OCI-LY7 (cell line): Measurements from ENCODE around the gene COG7. TPM values are rescaled to one million over a fixed set of nuclear protein-coding genes. Genes with fewer than 3 reads are reported as not detected.

Source experiments
- BruUV-seq: library from RNA; stranded (reverse); fragments of 400-500 nt; replicated peaks from 2 replicates; lab custom pipeline; 2021; lab: Mats Ljungman, UMichigan
- CTCF ChIA-PET: fragments of 300-600 bp; sonication (Branson Sonifier 250); formaldehyde crosslinking; loops from one replicate; lab custom pipeline; 2022; ENCODE audit warnings: antibody characterized with exemption; ENCODE audit not compliant: unreplicated experiment; lab: Charles Lee
- POLR2A ChIA-PET: fragments of 300-600 bp; sonication (Branson Sonifier 250); formaldehyde crosslinking; loops from one replicate; lab custom pipeline; 2022; ENCODE audit warnings: antibody characterized with exemption; lab: Charles Lee
- DNase-seq: peaks from one replicate; pipeline ENCODE4 v3.0.0-alpha.2; 2015; ENCODE audit warnings: low spot score
- H2AFZ ChIP-seq: fragments of 200-600 bp; sonication (generic), shearing (Covaris generic); 2 replicates; pipeline ENCODE4 v1.6.1; 2014; ENCODE audit warnings: mild to moderate bottlenecking, antibody characterized with exemption, low read length, moderate library complexity
- H3K27ac ChIP-seq: fragments of 200-600 bp; sonication (generic); 2 replicates; pipeline ENCODE4 v1.5.1; 2014; ENCODE audit warnings: mixed run types, low read depth, mild to moderate bottlenecking, moderate library complexity, low read length, inconsistent platforms; ENCODE audit not compliant: poor library complexity, severe bottlenecking
- H3K36me3 ChIP-seq: fragments of 200-600 bp; sonication (generic); 2 replicates; pipeline ENCODE4 v1.6.1; 2014; ENCODE audit warnings: mild to moderate bottlenecking, antibody characterized with exemption, low read length, moderate library complexity, mixed read lengths; ENCODE audit not compliant: insufficient read depth
- H3K4me1 ChIP-seq: fragments of 200-600 bp; sonication (generic); 2 replicates; pipeline ENCODE4 v1.5.1; 2014; ENCODE audit warnings: mild to moderate bottlenecking, low read length; ENCODE audit not compliant: insufficient read depth, poor library complexity, severe bottlenecking
- H3K4me2 ChIP-seq: fragments of 200-600 bp; sonication (generic); 2 replicates; pipeline ENCODE4 v1.6.1; 2014; ENCODE audit warnings: mild to moderate bottlenecking, low read length
- H3K4me3 ChIP-seq: fragments of 200-600 bp; sonication (generic); 2 replicates; pipeline ENCODE4 v1.5.1; 2014; ENCODE audit warnings: mild to moderate bottlenecking, low read depth, low read length; ENCODE audit not compliant: poor library complexity, severe bottlenecking
- H3K79me2 ChIP-seq: fragments of 200-600 bp; sonication (generic); 2 replicates; pipeline ENCODE4 v1.6.1; 2016; ENCODE audit warnings: low read depth, mild to moderate bottlenecking, low read length, moderate library complexity, mixed read lengths; ENCODE audit not compliant: insufficient read depth
- H3K9me2 ChIP-seq: fragments of 200-600 bp; sonication (generic); 2 replicates; pipeline ENCODE4 v1.6.1; 2016; ENCODE audit warnings: mild to moderate bottlenecking, low read length, mixed read lengths; ENCODE audit not compliant: insufficient read depth
- H3K9me3 ChIP-seq: fragments of 200-600 bp; sonication (generic); 2 replicates; pipeline ENCODE4 v1.6.1; 2014; ENCODE audit warnings: mild to moderate bottlenecking, mixed run types, low read length, mixed read lengths
- H4K20me1 ChIP-seq: fragments of 200-600 bp; sonication (generic); 2 replicates; pipeline ENCODE4 v1.6.1; 2014; ENCODE audit warnings: mild to moderate bottlenecking, antibody characterized with exemption, low read length, moderate library complexity, mixed read lengths; ENCODE audit not compliant: insufficient read depth
- CTCF ChIP-seq: fragments of 200-600 bp; sonication (generic); conservative IDR thresholded peaks from 2 replicates; pipeline ENCODE4 v1.5.1; 2014; ENCODE audit warnings: mild to moderate bottlenecking, antibody characterized with exemption, low read length, moderate library complexity, mixed read lengths
- EZH2phosphoT487 ChIP-seq: fragments of 200-600 bp; sonication (generic); IDR thresholded peaks from 2 replicates; pipeline ENCODE4 v1.6.1; 2018; ENCODE audit warnings: low read depth, borderline replicate concordance, mild to moderate bottlenecking, mixed run types, antibody characterized with exemption, low read length, moderate library complexity, mixed read lengths
- intact Hi-C: fragments of 100-400 bp; cut with micrococcal nuclease; formaldehyde crosslinking; loops from one replicate; pipeline ENCODE4 v1.10.0; 2022; ENCODE audit not compliant: unreplicated experiment
- total RNA-seq, 2 experiments: library from RNA; depleted of rRNA in 1 of 2; stranded (reverse); fragments of >200 nt in 1 of 2; shearing (Covaris generic) in 1 of 2; gene quantifications; 2 replicates each; pipeline ENCODE4 v1.2.3, GENCODE V29; 2014 to 2022

COG7 gene
- total RNA-seq, 2 experiments from 2014 or later: 11.4 to 21.0 TPM

- Histone ChIP-seq H3K9me3 (no peaks in the 10 kb centered on the region), H3K4me3 (no peak overlapping the region), H3K36me3 (no peaks in the 10 kb centered on the region), H3K27ac (no peak overlapping the region), H3K79me2 (no peaks in the 10 kb centered on the region), H3K4me2 (no peak overlapping the region), H3K4me1 (no peaks in the 10 kb centered on the region), H3K9me2 (no peaks in the 10 kb centered on the region), H4K20me1 (no peaks in the 10 kb centered on the region), H2AFZ (no peak overlapping the region)
- ChIA-PET POLR2A (interaction anchor here (1.9 kb wide), 1 partner anchor 14 kb away, joined by 8 read pairs; no protein-coding TSS in a partner anchor), CTCF (no interaction called here)
- no peak for DNase-seq
- TF ChIP-seq CTCF (no peak), EZH2phosphoT487 (no peak)
- intact Hi-C loops: no loop called here
- no TSS peak for BruUV-seq
These were observed 101.6 kb downstream of the COG7 start for GRCh38 chr16:23351360-23351759.

- Histone ChIP-seq H3K4me1 (no peaks in the 10 kb centered on the region), H3K9me2 (no peaks in the 10 kb centered on the region), H3K36me3 (no peaks in the 10 kb centered on the region), H3K4me2 (no peak overlapping the region), H3K79me2 (no peaks in the 10 kb centered on the region), H3K4me3 (no peak overlapping the region), H3K9me3 (no peaks in the 10 kb centered on the region), H2AFZ (no peak overlapping the region), H3K27ac (no peak overlapping the region), H4K20me1 (no peaks in the 10 kb centered on the region)
- DNase-seq: no peak
- POLR2A ChIA-PET: no interaction called here
- TF ChIP-seq CTCF (peak; percentile 32; the same call in 1 of the 2 replicates), EZH2phosphoT487 (no peak)
- BruUV-seq: no TSS peak
- CTCF ChIA-PET: no interaction called here
- intact Hi-C loops: no loop called here
These were observed 104.2 kb downstream of the COG7 start for GRCh38 chr16:23348579-23349469.

- Histone ChIP-seq H3K36me3 (no peaks in the 10 kb centered on the region), H3K27ac (no peak overlapping the region), H3K4me1 (no peaks in the 10 kb centered on the region), H3K4me3 (no peak overlapping the region), H2AFZ (no peak overlapping the region), H3K4me2 (no peak overlapping the region), H3K9me3 (no peaks in the 10 kb centered on the region), H3K9me2 (no peaks in the 10 kb centered on the region), H4K20me1 (no peaks in the 10 kb centered on the region), H3K79me2 (no peaks in the 10 kb centered on the region)
- no TSS peak for BruUV-seq
- intact Hi-C loops: no loop called here
- TF ChIP-seq EZH2phosphoT487: no peak
- no peak for TF ChIP-seq CTCF
- CTCF ChIA-PET: interaction anchor here (0.5 kb wide), 1 partner anchor 325 kb away, joined by 3 read pairs; no protein-coding TSS in a partner anchor
- POLR2A ChIA-PET: no interaction called here
- DNase-seq: no peak
These were observed 107.8 kb downstream of the COG7 start for GRCh38 chr16:23345237-23345636.
